Measurements from ENCODE around the gene IL3.
"Not testable (repeated sequence)": the region's sequence is repeated elsewhere in the genome, so short reads cannot be mapped to it uniquely, and the experiment has no call there.

IL3 gene

GRCh38 chr5:132095424-132095972, 35.0 kb downstream of the IL3 start:
- DNase-seq, result peak; percentile 71

GRCh38 chr5:132096904-132097303, 36.4 kb downstream of the IL3 start:
- DNase-seq, result no peak

DNA sequence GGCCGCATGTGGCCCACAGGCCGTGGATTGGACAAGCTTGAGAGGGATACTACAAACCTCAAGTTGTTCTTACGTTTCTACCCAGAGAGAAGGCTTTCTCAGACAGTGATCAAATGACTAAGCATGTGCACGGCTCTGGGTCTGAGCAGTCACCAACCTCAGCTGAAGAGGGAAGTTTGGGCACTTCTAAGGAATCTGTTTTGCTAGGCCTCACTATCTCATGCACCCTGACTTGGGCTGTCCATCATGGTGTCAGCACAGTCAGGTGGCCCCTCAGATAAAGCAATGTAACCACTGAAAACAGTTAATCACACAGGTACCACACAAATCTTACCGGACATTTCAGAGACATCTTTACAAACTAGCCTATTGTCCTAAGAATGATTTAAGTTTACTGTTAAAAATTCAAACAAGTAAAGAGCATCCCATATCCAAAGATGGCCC, 37.7 kb downstream of the IL3 start:
- peak; percentile 70 for DNase-seq

DNA sequence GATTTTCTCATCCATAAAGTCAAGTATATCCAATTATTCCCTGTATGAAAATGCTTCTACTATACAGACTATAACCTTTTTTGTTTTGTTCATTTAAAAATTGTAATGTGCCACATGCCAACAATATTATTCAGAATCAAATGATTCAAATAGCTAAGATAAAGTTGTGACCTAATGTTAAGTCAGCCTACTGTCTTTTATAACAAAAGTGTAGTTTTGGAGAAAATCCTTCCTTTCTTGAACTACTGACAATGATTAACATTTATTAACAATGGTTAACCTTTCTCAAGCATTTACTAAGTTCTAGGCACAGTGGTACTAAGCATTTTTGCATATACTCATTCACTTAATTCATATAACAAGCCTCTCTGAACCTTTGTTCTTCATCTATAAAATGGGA, 38.2 kb downstream of the IL3 start:
- DNase-seq, result no peak

GRCh38 chr5:132099076-132099748, 38.8 kb downstream of the IL3 start:
- peak; percentile 20 for DNase-seq

DNA sequence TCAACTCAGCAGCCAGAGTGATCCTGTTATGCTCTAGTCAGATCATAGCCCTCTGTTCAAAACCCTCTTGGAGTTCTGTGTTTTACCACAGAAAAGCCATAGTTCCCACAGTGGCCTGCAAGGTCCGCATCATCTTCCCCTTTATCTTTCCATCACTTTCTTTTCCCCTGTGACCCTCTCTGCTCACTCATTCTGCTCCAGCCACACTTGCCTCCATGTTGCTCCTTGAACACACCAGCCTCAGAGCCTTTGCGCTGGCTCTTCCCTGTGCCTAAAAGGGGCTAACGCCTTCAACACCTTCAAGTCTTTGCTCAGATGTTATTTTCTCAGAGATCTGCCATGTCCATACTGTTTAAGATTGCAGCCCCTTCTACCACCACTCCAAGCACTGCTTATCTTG, 39.5 kb downstream of the IL3 start:
- DNase-seq, result no peak

- no peak for DNase-seq
Observed at GRCh38 chr5:132100672-132101261, 40.3 kb downstream of the IL3 start.

DNA sequence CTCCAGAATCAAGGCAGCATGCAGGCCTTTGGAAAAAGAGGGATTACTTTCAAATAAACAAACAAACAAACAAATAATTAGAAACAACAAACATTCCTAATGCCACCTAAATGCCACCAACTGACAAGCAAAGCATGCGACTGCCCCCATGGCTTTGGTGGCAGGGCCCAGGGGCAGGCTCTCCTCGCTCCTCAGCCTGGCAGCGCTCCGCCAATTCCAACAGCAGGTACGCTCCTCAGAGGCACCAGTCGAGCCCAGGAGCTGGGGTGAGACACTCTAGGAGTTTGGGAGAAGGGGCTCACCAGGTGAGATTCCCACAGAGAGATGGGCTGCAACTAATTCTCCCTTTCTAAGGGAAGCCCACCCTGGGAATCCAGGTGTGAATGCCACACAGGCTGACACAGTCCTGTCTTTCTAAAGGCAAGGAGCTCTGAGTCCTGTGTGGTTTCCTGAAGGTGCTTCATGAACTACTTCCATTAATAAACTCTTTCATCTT, 41.0 kb downstream of the IL3 start:
- DNase-seq, result no peak

- DNase-seq, result no peak
Observed at GRCh38 chr5:132102101-132102701, 41.7 kb downstream of the IL3 start.

DNA sequence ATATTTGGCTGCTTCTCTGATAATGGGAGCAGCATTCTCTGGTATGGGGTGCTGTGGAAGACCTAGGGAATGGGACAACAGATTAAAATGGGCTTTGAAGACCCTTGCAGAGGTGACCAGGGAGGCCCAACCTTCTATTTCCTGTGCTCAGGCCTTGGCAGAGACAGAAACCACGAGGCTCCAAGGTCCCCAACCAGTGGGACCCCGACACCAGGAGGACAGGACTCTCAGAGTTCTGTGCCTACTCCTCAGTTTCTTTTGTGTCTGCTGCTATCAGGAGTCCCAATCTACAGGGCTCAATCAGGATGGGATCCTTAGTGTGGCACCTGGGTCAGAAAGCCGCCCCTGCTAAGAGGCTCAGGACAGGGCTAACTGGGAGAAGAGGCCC, 42.5 kb downstream of the IL3 start:
- DNase-seq, result no peak

DNA sequence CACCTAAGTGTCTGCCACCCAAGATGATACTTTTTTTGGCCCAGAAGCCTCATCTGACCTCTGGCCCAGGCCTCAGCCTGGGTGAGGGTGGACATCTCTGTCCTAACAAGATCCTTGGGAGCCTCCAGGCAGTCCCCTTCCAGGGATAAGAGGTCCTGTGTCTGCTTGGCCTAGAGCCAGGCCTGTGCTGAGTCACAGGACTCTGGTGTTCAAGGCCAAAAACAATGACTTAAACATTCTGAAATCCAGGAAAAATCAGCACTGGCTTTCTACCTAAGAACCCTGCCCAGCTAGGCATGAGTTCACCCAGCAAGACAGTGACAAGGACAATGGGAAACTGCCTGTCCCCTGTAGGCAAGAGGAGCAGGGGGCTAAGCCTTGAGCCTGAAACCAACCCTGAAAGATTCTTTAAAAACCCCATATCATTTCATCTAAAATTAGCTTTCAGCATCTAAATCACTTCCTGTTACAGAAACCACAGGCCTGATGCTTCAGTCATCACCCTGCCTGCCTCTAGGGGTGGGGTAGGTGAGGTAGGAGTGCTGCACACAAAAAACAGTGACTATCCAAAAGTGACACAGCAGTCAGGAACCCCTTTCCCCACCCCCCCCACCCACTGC, 43.0 kb downstream of the IL3 start:
- peak; percentile 83 for DNase-seq

GRCh38 chr5:132103969-132104391, 43.5 kb downstream of the IL3 start:
- DNase-seq, result no peak

DNA sequence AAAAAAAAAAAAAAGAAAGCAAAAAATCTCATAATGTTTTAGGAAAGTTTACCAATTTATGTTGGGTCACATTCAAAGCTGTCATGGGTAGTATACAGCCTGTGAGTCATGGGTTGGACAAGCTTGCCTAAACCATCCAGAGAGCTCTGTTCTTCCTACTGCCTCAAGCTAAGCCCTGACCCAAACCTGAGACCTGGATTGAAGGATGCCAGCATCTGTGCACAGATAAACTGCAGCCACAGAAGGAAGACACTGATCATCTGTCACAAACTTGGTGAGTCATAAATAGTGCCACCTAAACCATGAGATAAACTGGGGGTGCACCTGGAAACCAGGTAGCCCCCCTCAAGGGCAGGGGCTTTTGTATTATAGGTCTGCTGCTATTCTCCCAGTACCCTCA, 44.1 kb downstream of the IL3 start:
- peak; percentile 63 for DNase-seq

DNA sequence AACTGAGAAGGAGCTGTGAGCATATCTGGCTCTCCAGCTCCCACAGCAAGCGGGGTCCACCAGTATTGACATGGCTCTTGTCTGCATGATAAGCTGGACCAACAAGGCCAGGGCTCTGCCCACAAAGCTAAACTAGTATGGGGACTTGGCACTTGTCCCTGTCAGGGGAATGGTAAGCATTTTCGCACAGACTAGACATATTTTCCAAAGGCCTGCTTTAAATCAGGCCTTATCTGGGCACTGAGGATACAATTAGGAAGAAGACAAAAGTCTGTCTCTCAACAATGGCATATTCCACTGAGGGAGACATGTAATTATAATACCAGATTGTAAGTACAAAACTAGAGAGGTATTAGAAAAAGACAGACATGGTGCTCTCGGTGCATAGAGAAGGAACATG, 45.2 kb downstream of the IL3 start:
- DNase-seq, result no peak

GRCh38 chr5:132108495-132108894, 48.0 kb downstream of the IL3 start:
- DNase-seq, result not testable (repeated sequence)

- not testable (repeated sequence) for DNase-seq
Observed at GRCh38 chr5:132108957-132109356, 48.5 kb downstream of the IL3 start.

GRCh38 chr5:132109494-132110053, 49.1 kb downstream of the IL3 start:
- no peak for DNase-seq

DNA sequence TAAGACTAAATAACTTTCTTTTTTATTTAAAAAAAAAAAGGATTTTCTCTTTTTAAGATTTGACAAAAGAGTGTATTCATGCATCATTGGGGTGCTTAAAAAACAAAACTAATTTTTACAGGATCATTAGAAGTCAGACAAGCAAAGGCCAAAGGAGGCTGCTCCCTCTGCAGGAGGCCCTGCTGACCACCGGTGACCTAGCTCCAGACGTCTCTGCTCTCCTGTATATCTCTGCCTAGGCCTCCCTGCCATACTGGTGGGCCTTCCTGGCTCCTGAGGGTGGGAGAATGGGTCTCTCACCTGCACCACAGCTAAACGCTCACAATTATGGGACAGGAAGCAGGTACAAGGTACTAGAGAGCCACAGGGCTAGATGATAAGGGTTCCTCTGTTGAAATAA, 49.7 kb downstream of the IL3 start:
- no peak for DNase-seq

DNA sequence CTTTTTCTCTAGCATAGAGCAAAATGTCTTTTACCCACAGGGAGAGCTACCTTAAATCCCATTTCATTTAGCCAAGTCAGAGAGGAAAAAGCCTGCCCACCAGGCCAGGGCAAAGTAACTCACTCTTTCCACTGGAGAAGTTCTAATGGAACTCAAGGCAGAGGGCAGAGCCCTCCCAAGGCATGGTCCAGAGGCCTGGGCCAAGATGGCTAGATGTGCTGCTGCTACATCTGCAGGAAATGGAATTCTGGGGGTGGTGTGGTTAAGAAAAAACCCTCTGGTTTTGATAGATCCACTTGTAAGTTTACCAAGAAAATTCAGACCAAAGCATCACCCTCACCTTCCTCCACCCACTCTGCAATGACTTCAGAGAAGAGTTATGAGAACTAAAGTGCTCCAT, 50.5 kb downstream of the IL3 start:
- DNase-seq, result no peak

DNA sequence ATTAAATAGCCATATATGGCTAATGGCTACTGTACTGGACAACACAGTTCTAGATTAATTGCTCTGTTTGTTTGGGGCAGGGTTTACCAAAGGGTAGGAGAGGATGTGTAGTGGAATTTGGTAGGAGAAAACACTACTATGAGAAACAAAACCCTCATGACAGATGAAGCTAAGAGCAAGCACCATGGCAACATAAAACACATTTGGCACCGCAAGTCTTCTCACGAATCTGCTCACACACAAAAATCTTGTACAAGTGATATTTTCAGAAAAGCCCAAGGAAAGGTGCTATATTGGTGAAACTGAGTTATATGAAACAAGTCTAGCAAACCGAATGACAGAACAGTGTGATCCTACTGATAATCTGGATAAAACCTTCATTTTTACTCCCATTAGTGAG, 51.7 kb downstream of the IL3 start:
- DNase-seq, result no peak
